Osteoblast (primary cell): ENCODE measurements around the gene PRCP. TPM values are rescaled to one million over a fixed set of nuclear protein-coding genes. Genes with fewer than 3 reads are reported as not detected.
"Not testable (repeated sequence)": the region's sequence is repeated elsewhere in the genome, so short reads cannot be mapped to it uniquely, and the experiment has no call there.

Source experiments
- DNase-seq: peaks from one replicate; pipeline ENCODE4 v3.0.0; 2011; ENCODE audit warnings: low spot score, mixed read lengths; ENCODE audit not compliant: insufficient read length; ENCODE audit errors: missing footprints
- H2AFZ ChIP-seq: 2 replicates; pipeline ENCODE4 v1.6.0; 2011; ENCODE audit warnings: mild to moderate bottlenecking, low read length
- H3K27ac ChIP-seq: 2 replicates; pipeline ENCODE4 v1.5.1; 2011; ENCODE audit warnings: mild to moderate bottlenecking, low read depth, low read length, moderate library complexity
- H3K27me3 ChIP-seq: 2 replicates; pipeline ENCODE4 v1.6.0; 2012; ENCODE audit warnings: mild to moderate bottlenecking, control low read depth, inconsistent platforms, low read length, moderate library complexity; ENCODE audit not compliant: insufficient read depth
- H3K36me3 ChIP-seq: 2 replicates; pipeline ENCODE4 v1.5.1; 2011; ENCODE audit warnings: mild to moderate bottlenecking, low read length, control low read depth, moderate library complexity; ENCODE audit not compliant: insufficient read depth
- H3K4me1 ChIP-seq: 2 replicates; pipeline ENCODE4 v1.5.1; 2011; ENCODE audit warnings: mild to moderate bottlenecking, low read length, control low read depth, moderate library complexity; ENCODE audit not compliant: insufficient read depth
- H3K4me2 ChIP-seq: 2 replicates; pipeline ENCODE4 v1.6.0; 2011; ENCODE audit warnings: mild to moderate bottlenecking, low read length; ENCODE audit not compliant: insufficient read depth
- H3K4me3 ChIP-seq: fragments of 200-600 bp; sonication (generic); 3 replicates; pipeline ENCODE4 v1.5.1; 2012; ENCODE audit warnings: mild to moderate bottlenecking, low read length, inconsistent platforms; ENCODE audit not compliant: insufficient read depth
- H3K79me2 ChIP-seq: 2 replicates; pipeline ENCODE4 v1.6.0; 2012; ENCODE audit warnings: mild to moderate bottlenecking, low read length, control low read depth, inconsistent platforms; ENCODE audit not compliant: insufficient read depth
- H3K9me3 ChIP-seq: 2 replicates; pipeline ENCODE4 v1.5.1; 2011; ENCODE audit warnings: low read depth, low read length, control low read depth
- H4K20me1 ChIP-seq: 2 replicates; pipeline ENCODE4 v1.6.0; 2012; ENCODE audit warnings: mild to moderate bottlenecking, low read length, control low read depth; ENCODE audit not compliant: insufficient read depth
- CTCF ChIP-seq: IDR thresholded peaks from 2 replicates; pipeline ENCODE4 v1.5.1; 2011; ENCODE audit warnings: mild to moderate bottlenecking, low read depth, low read length, moderate library complexity; ENCODE audit errors: extremely low read depth
- total RNA-seq: library from RNA; depleted of rRNA; stranded (reverse); fragments of >200 nt; gene quantifications from 2 replicates; pipeline ENCODE4 v1.2.3, GENCODE V29; 2012

The PRCP gene
- total RNA-seq, result 52.5 and 67.5 TPM in 2 replicates

DNA sequence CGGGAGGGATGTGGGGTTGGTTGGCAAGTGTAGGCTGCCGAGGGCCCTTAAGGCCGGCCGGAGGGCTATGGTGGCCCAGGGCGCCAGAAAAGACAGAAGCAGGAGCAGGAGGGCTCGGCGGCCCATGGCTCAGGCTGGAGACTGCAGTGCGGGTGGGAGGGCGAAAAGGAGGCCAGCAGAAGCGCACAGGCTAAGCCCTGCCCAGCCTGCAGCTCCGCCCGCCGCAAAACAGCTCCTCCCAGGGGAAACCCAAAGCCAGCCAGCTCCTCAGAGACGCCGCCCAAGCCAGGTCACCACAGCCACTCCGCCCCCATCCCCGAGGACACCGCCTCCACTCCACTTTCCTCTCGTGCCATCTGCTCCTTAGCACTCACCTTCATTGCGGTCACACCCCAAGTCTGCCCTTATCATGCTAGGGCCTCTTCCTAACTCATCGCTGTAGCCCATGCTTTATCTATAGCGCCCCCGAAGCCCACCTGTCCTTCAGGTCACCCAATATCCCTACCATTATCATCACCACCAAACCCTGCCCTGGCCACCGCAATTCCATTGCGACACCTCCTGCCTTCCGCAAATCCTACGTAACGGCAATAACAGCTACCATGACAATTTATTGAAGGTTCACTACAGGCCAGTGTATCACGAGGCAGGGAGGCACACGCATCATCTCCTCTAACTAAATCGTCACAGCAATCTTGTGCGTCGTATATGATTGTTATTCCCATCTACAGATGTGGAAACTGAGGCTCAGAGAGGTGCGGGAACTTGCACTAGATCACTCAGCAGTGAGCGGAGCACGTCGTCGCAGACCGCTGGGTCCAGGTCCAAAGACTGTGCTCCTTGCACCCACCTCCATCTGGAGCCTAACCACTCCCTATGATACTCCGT, at the start of gene PRCP:
PRCP (minus strand) TSS at position 154 of the 888 bp plus-strand sequence; CDS start at position 126, 28 bp downstream.
- Histone ChIP-seq H3K27me3 (no peaks in the 10 kb centered on the region), H3K4me3 (peak within 1 kb of the TSS; percentile 92), H2AFZ (peak within 1 kb of the TSS; percentile 100), H3K4me1 (peaks cover 26% of the 10 kb centered on the region), H3K36me3 (no peaks in the 10 kb centered on the region), H3K9me3 (no peaks in the 10 kb centered on the region), H4K20me1 (no peaks in the 10 kb centered on the region), H3K27ac (peak within 1 kb of the TSS; percentile 98), H3K79me2 (peaks cover 44% of the 10 kb centered on the region), H3K4me2 (peak within 1 kb of the TSS; percentile 98)
- TF ChIP-seq CTCF, result no peak
- peak; percentile 95 for DNase-seq

DNA sequence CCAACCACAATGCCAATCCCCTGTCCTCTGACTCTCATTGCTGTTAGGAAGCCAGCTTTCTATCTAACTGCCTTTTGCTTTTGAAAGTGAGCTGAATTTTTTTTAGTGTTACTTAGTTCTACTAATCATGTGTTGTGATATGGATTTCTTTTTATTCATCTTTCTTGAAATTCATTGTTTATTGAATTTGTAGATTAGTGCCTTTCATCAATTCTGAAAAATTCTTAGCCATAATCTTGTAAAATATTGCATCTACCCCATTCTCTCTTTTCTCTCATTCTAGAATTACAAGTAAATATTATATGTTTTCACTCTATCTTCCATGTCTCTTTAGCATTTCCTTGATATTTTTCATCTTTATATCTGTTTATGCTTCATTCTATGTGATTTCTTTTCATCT, 49.1 kb upstream of the PRCP start:
- no peak overlapping the region for H3K27ac ChIP-seq
- no peak for TF ChIP-seq CTCF

DNA sequence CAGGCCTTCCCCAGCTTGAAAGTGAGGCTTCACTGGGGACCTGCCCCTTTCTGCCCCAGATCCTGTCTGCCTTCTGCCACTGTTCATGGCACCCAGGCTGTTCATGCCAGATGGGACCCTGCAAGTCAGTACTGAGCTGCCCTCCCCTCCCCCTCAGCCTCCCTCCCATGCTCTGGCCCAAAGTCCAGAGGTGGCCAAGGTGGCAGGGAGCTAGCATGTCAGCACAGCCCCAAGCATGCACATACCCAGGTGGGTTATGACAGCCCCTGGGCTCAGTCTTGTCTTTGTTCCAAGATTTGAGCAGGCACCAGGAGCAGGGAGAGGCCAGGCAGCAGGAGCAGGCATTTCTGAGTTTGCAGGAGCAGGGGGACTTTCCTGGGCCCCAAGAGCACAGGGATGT, 45.5 kb upstream of the PRCP start:
- Histone ChIP-seq H3K27ac (no peak overlapping the region), H3K4me3 (no peak overlapping the region), H3K9me3 (no peaks in the 10 kb centered on the region), H4K20me1 (no peaks in the 10 kb centered on the region), H2AFZ (no peak overlapping the region), H3K4me2 (no peak overlapping the region), H3K27me3 (no peaks in the 10 kb centered on the region), H3K36me3 (no peaks in the 10 kb centered on the region), H3K4me1 (no peaks in the 10 kb centered on the region), H3K79me2 (no peaks in the 10 kb centered on the region)
- no peak for TF ChIP-seq CTCF
- no peak for DNase-seq

More for the DNA sequence above, 49.1 kb upstream of the PRCP start:
- Histone ChIP-seq H3K36me3 (no peaks in the 10 kb centered on the region), H3K9me3 (no peaks in the 10 kb centered on the region), H3K27me3 (no peaks in the 10 kb centered on the region), H2AFZ (no peak overlapping the region), H3K4me1 (no peaks in the 10 kb centered on the region), H4K20me1 (no peaks in the 10 kb centered on the region), H3K79me2 (no peaks in the 10 kb centered on the region), H3K4me2 (no peak overlapping the region), H3K4me3 (no peak overlapping the region)
- DNase-seq, result no peak

DNA sequence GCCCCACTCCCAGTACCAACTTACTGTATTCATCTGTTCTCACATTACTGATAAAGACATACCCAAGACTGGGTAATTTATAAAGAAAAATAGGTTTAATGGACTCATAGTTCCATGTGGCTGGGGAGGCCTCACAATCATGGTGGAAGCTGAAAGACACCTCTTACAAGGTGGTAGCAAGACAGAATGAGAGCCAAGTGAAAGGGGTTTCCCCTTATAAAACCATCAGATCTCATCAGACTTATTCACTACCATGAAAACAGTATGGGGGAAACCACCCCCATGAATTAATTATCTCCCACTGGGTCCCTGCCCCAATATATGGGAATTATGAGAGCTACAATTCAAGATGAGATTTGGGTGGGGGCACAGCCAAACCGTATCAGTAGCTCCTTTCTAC, 44.8 kb upstream of the PRCP start:
- not testable (repeated sequence) for H3K27me3 ChIP-seq, H3K27ac ChIP-seq, H3K9me3 ChIP-seq, H2AFZ ChIP-seq, DNase-seq, H3K36me3 ChIP-seq, H3K4me3 ChIP-seq, H3K4me2 ChIP-seq, H4K20me1 ChIP-seq, H3K79me2 ChIP-seq, H3K4me1 ChIP-seq
